ENCODE measurements around the gene MLX. TPM values are rescaled to one million over a fixed set of nuclear protein-coding genes. Genes with fewer than 3 reads are reported as not detected.

Gene MLX
- total RNA-seq, 1 experiment from 2014 or later: 45.3 TPM

- Histone ChIP-seq H4K8ac (replicated peaks; ENCODE audit: insufficient read length, low read depth, low read length) (no peak overlapping the region), H2BK12ac (ENCODE audit: insufficient read length, low read depth, low read length) (no peak overlapping the region), H3T11ph (ENCODE audit: low read length) (no peak overlapping the region), H3K23me2 (ENCODE audit: insufficient read length, low read depth, low read length, poor library complexity, severe bottlenecking) (no peaks in the 10 kb centered on the region), H2BK15ac (ENCODE audit: low read depth, low read length) (no peak overlapping the region), H3K14ac (ENCODE audit: insufficient read depth, low read length) (no peak overlapping the region), H3K27me3 (ENCODE audit: insufficient read depth, low read length) (no peaks in the 10 kb centered on the region; the same call in 1 of the 2 replicates), H4K91ac (ENCODE audit: insufficient read length, low read depth, low read length) (no peak overlapping the region), H3K18ac (ENCODE audit: insufficient read length, low read depth, low read length) (no peak overlapping the region), H2BK120ac (ENCODE audit: low read depth, low read length, poor library complexity, severe bottlenecking) (no peak overlapping the region), H3K23ac (ENCODE audit: insufficient read length, low read depth, low read length) (no peak overlapping the region), H3K27ac (ENCODE audit: insufficient read length, low read depth, low read length) (no peak overlapping the region), H4K20me1 (ENCODE audit: control insufficient read depth, insufficient read depth, insufficient read length) (no peaks in the 10 kb centered on the region), H3K4me1 (ENCODE audit: insufficient read depth, low read length) (no peaks in the 10 kb centered on the region), H3K9ac (ENCODE audit: extremely low read depth, insufficient read length, low read length) (no peak overlapping the region), H3K4ac (ENCODE audit: low read depth, low read length) (no peak overlapping the region), H3K4me2 (ENCODE audit: insufficient read depth, insufficient read length, low read length) (no peak overlapping the region), H2BK5ac (ENCODE audit: insufficient read length, low read length) (no peak overlapping the region), H3K79me1 (ENCODE audit: insufficient read depth, low read depth, low read length, poor library complexity, severe bottlenecking) (no peaks in the 10 kb centered on the region), H2AK5ac (ENCODE audit: insufficient read length, low read length) (no peak overlapping the region), H2AFZ (ENCODE audit: low read length) (no peak overlapping the region), H2BK20ac (ENCODE audit: low read depth, low read length, poor library complexity, severe bottlenecking) (no peak overlapping the region), H3K9me3 (ENCODE audit: control insufficient read depth, low read depth, low read length) (no peaks in the 10 kb centered on the region), H4K5ac (ENCODE audit: insufficient read length, low read depth, low read length) (no peak overlapping the region), H3K56ac (ENCODE audit: insufficient read length, low read depth, low read length) (no peak overlapping the region), H3K79me2 (ENCODE audit: insufficient read depth, low read length) (no peaks in the 10 kb centered on the region)
- no peak for DNase-seq
- TF ChIP-seq CTCF (conservative IDR thresholded peaks at IDR 0.05): no peak
- H3K36me3 Mint-ChIP-seq (ENCODE audit: insufficient read depth in 1 of 3, low read depth in 3 of 3): peaks cover 18 to 84% (median 64%) of the 10 kb centered on the region in 3 experiments; a peak in 6 of 7 replicates
- H3K4me3 Mint-ChIP-seq: no peak overlapping the region
- WGBS (ENCODE audit: extremely low coverage, insufficient read length, low lambda C conversion rate): no CpG with 5 or more reads among the region's 9 CpGs
- no peaks in the 10 kb centered on the region for H3K9me3 Mint-ChIP-seq
- no peaks in the 10 kb centered on the region for H3K4me1 Mint-ChIP-seq
- H3K27ac Mint-ChIP-seq: no peak overlapping the region; a peak in 1 of 7 replicates
- H3K27me3 Mint-ChIP-seq (ENCODE audit: low read depth): no peaks in the 10 kb centered on the region
These were observed 18.0 kb downstream of the MLX start for GRCh38 chr17:42584880-42585279.
